GM12892 (cell line): Measurements from ENCODE around the gene NARS2.

ENCODE experiments used
- POLR2A ChIP-seq: IDR thresholded peaks from 2 replicates; pipeline ENCODE4 v1.6.1; 2011; ENCODE audit warnings: low read depth, low read length, control low read depth
- POLR2AphosphoS5 ChIP-seq: IDR thresholded peaks from 2 replicates; pipeline ENCODE4 v1.6.1; 2011; ENCODE audit warnings: low read depth, low read length, control low read depth

DNA sequence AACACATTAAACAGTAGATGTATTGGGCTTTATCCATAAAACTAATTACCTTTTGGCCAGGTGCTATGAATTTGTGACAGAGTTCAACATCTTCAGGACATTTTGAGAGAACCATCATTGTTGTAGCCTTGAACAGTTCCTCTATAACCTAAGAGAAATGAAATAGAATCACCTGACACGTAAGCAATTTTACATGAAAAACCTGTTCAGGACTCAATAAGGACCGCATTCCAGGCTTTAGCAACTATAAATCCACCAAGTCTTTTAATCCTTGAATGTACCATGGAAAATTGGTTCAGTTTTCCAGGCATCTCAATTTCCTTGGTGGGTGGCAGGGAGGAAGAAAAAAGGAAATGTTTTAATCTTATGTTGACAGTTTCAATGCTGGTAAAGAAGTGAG is 96.1 kb downstream of the NARS2 start:
- TF ChIP-seq POLR2A (no peak), POLR2AphosphoS5 (no peak)
